Measurements from ENCODE around the gene PTS. TPM values are rescaled to one million over a fixed set of nuclear protein-coding genes. Genes with fewer than 3 reads are reported as not detected.

PTS gene
- total RNA-seq, 2 donors from 2014 or later = 45.3 to 53.2 TPM

GRCh38 chr11:112206071-112206470 lies 20.2 kb upstream of the PTS start:
- no peaks in the 10 kb centered on the region for H3K36me3 Mint-ChIP-seq (ENCODE audit: low read depth)
- H3K4me3 Mint-ChIP-seq = no peak overlapping the region
- no peak overlapping the region for H3K27ac ChIP-seq (ENCODE audit: low read depth, low read length)
- TF ChIP-seq CTCF (conservative IDR thresholded peaks at IDR 0.05) = no peak
- H3K4me3 ChIP-seq (ENCODE audit: low read length) = no peak overlapping the region
- 90 to 92% methylated on average over 10 to 23 of the region's 23 CpGs for WGBS, 2 experiments (ENCODE audit: insufficient coverage in 1 of 2, insufficient read length in 1 of 2)
- H3K4me1 ChIP-seq (ENCODE audit: control insufficient read depth, insufficient read depth, low read length) = no peaks in the 10 kb centered on the region
- H3K27ac Mint-ChIP-seq = no peak overlapping the region
- H3K36me3 ChIP-seq (ENCODE audit: control insufficient read depth, insufficient read depth, low read length) = no peaks in the 10 kb centered on the region
- H3K27me3 Mint-ChIP-seq (ENCODE audit: insufficient read depth) = peaks cover 13% of the 10 kb centered on the region
- no peaks in the 10 kb centered on the region for H3K9me3 ChIP-seq (ENCODE audit: control insufficient read depth, low read length)
- no peaks in the 10 kb centered on the region for H3K4me1 Mint-ChIP-seq
- no peak for DNase-seq
- no peak overlapping the region for H3K9ac ChIP-seq (ENCODE audit: extremely low read depth, low read length, poor library complexity, severe bottlenecking)
- H3K9me3 Mint-ChIP-seq = peaks cover 6% of the 10 kb centered on the region
- peaks cover 4% of the 10 kb centered on the region for H3K27me3 ChIP-seq (ENCODE audit: control insufficient read depth, insufficient read depth, low read length, poor library complexity, severe bottlenecking)

GRCh38 chr11:112210890-112211289 lies 15.3 kb upstream of the PTS start:
- no peaks in the 10 kb centered on the region for H3K4me1 ChIP-seq (ENCODE audit: control insufficient read depth, insufficient read depth, low read length)
- Mint-ChIP-seq H3K4me3 (no peak overlapping the region), H3K36me3 (ENCODE audit: low read depth) (no peaks in the 10 kb centered on the region), H3K9me3 (peaks cover 5% of the 10 kb centered on the region), H3K27me3 (ENCODE audit: insufficient read depth) (peaks cover 22% of the 10 kb centered on the region), H3K27ac (no peak overlapping the region), H3K4me1 (no peaks in the 10 kb centered on the region)
- H3K4me3 ChIP-seq (ENCODE audit: low read length) = no peak overlapping the region
- H3K27me3 ChIP-seq (ENCODE audit: control insufficient read depth, insufficient read depth, low read length, poor library complexity, severe bottlenecking) = peaks cover 10% of the 10 kb centered on the region
- H3K9ac ChIP-seq (ENCODE audit: extremely low read depth, low read length, poor library complexity, severe bottlenecking) = no peak overlapping the region
- WGBS, 2 experiments (ENCODE audit: insufficient coverage in 1 of 2, insufficient read length in 1 of 2) = no CpG with 5 or more reads among the region's 1 CpG
- no peak for DNase-seq
- TF ChIP-seq CTCF (conservative IDR thresholded peaks at IDR 0.05) = no peak
- H3K36me3 ChIP-seq (ENCODE audit: control insufficient read depth, insufficient read depth, low read length) = no peaks in the 10 kb centered on the region
- no peaks in the 10 kb centered on the region for H3K9me3 ChIP-seq (ENCODE audit: control insufficient read depth, low read length)
- no peak overlapping the region for H3K27ac ChIP-seq (ENCODE audit: low read depth, low read length)

GRCh38 chr11:112211536-112211935 lies 14.7 kb upstream of the PTS start:
- Mint-ChIP-seq H3K9me3 (peaks cover 4% of the 10 kb centered on the region), H3K36me3 (ENCODE audit: low read depth) (no peaks in the 10 kb centered on the region), H3K4me3 (no peak overlapping the region), H3K4me1 (no peaks in the 10 kb centered on the region), H3K27me3 (ENCODE audit: insufficient read depth) (peaks cover 22% of the 10 kb centered on the region), H3K27ac (no peak overlapping the region)
- H3K27ac ChIP-seq (ENCODE audit: low read depth, low read length) = no peak overlapping the region
- no peaks in the 10 kb centered on the region for H3K9me3 ChIP-seq (ENCODE audit: control insufficient read depth, low read length)
- DNase-seq = no peak
- H3K9ac ChIP-seq (ENCODE audit: extremely low read depth, low read length, poor library complexity, severe bottlenecking) = no peak overlapping the region
- peaks cover 10% of the 10 kb centered on the region for H3K27me3 ChIP-seq (ENCODE audit: control insufficient read depth, insufficient read depth, low read length, poor library complexity, severe bottlenecking)
- H3K4me3 ChIP-seq (ENCODE audit: low read length) = no peak overlapping the region
- H3K36me3 ChIP-seq (ENCODE audit: control insufficient read depth, insufficient read depth, low read length) = no peaks in the 10 kb centered on the region
- no peaks in the 10 kb centered on the region for H3K4me1 ChIP-seq (ENCODE audit: control insufficient read depth, insufficient read depth, low read length)
- WGBS, 2 experiments (ENCODE audit: insufficient coverage in 1 of 2, insufficient read length in 1 of 2) = 100% methylated on average over 1 of the region's 2 CpGs; no CpG with 5 or more reads in 1 of the 2 experiments
- no peak for TF ChIP-seq CTCF (conservative IDR thresholded peaks at IDR 0.05)

Data from endodermal cell (in vitro differentiated cells).